Heart left ventricle (tissue), 13 donors: ENCODE data around the gene SYNJ1.

Source experiments
- CTCF ChIP-seq, 12 donors: fragments of 200-600 bp; sonication (generic) in 4 of 12; IDR thresholded peaks; one replicate each; pipeline versions ENCODE4 v1.5.0 to v1.8.0; 2018 to 2022; ENCODE audit warnings: antibody characterized with exemption in 12 of 12, mild to moderate bottlenecking in 5 of 12
- POLR2A ChIP-seq, 2 donors: fragments of 450-650 bp; IDR thresholded peaks; one replicate each; pipeline ENCODE4 v1.6.1; 2017; ENCODE audit warnings: antibody characterized with exemption in 2 of 2, mild to moderate bottlenecking in 2 of 2, moderate library complexity in 2 of 2
- donor health status: ischemic (EF 13 %, LVEDD 7.1; RV severe dilation, severe dysfunction).
- donor health status: DM: no; HTN: yes; CAD: no.
- donor health status: DM: no; HTN: no; CAD: no.
- donor health status: ischemic (EF 25% LVEDD 6.9; RV normal size, moderate dysfunction).
- donor health status: ischemic (EF 25% LVEDD 5.7; RV mildly dilated, moderate dysfunction).
- donor health status: ischemic (EF 35%, LVEDD 5.7; RV mildly dilated, moderate dysfunction).
- donor health status: nonischemic (EF 11% LVEDD 7.7; RV severe dilation, severe dysfunction).
- donor health status: DM: yes; HTN: yes; CAD: no.
- donor health status: PGD.
- donor health status: ischemic (EF 29% LVEDD 5.4; RV normal size, mild dysfunction).
- donor health status: nonischemic (EF 23%, LVEDD 6.1; RV moderate dilation, normal function).

GRCh38 chr21:32705139-32705538 is 22.7 kb downstream of the SYNJ1 start:
- no peak for TF ChIP-seq CTCF (IDR thresholded peaks at IDR 0.05)
- TF ChIP-seq POLR2A (IDR thresholded peaks at IDR 0.05): no peak
